CD4-positive, alpha-beta T cell treated with Interleukin-17A for 1 hour (primary cell): ENCODE measurements around the gene MUL1.

Experiments
- DNase-seq: peaks from one replicate; pipeline ENCODE4 v3.0.0-alpha.2; 2020

Gene MUL1

GRCh38 chr1:20484519-20485462 is 23.2 kb downstream of the MUL1 start:
- no peak for DNase-seq

DNA sequence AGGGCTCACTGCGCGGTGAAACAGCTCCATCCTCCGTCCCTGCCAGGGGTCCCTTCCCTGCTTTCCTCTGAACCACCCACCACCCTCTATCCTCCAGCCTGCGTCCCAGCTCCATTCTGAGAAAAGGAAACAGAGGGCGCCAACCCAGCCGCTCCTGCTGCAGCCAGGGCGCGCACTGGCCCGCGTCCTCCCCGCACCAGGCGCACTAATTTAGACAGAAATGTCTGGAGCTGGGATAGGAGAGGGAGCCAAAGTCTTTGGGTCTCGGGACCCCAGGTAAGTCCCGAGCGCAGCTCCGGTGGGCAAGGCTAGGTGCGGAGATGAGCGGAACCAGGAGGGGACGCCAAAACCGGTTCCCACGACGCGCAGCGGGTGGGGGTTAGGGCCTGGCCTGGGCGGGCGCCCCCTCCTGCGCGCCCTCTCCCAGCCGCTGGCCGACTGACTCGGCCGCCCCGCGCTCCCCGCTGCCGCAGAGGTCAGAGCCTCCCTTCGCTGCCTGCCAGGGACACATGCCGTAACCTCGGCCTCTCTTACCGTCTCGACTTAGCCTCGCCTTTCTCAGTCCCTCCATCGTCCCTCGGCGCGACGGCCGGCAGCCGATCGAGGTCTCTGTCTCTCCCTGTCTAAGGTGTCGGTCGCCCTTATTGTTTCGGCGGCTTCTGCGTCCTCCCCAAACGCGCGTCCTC is 24.0 kb downstream of the MUL1 start:
- no peak for DNase-seq

- no peak for DNase-seq
Observed at GRCh38 chr1:20483098-20483832, 24.7 kb downstream of the MUL1 start.

GRCh38 chr1:20481643-20482498 is 26.1 kb downstream of the MUL1 start:
- no peak for DNase-seq

GRCh38 chr1:20480951-20481617 is 26.9 kb downstream of the MUL1 start:
- no peak for DNase-seq

- no peak for DNase-seq
Observed at GRCh38 chr1:20480243-20480944, 27.6 kb downstream of the MUL1 start.

- DNase-seq: no peak
Observed at GRCh38 chr1:20479840-20480239, 28.1 kb downstream of the MUL1 start.

DNA sequence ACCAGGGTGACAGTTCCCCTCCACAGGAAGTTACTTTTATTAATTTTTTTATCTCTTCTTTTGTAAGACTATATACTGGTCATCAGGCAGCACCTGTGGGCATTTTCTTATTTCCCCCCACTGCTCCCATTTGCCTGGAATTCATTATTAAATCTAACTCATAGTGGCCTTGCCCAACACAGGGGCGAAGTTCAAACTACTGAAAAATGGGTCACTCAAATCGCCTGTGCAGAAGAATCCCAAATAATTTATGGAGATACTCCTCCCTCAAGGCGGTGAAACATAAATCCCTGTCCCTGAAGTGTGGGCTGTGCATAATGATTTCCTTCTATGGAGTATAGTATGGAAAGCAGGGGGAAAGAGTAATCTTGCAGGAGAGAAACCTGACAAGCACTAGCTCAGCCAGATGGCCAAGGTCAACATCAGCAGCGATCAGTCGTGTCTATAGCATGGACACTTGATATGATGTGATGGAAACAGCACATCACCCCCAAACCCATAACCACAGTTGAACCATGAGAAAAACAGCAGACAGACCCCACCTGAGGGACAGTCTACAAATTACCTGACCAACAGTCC is 29.8 kb downstream of the MUL1 start:
- DNase-seq: no peak

- DNase-seq: no peak
Observed at GRCh38 chr1:20477348-20478056, 30.4 kb downstream of the MUL1 start.

DNA sequence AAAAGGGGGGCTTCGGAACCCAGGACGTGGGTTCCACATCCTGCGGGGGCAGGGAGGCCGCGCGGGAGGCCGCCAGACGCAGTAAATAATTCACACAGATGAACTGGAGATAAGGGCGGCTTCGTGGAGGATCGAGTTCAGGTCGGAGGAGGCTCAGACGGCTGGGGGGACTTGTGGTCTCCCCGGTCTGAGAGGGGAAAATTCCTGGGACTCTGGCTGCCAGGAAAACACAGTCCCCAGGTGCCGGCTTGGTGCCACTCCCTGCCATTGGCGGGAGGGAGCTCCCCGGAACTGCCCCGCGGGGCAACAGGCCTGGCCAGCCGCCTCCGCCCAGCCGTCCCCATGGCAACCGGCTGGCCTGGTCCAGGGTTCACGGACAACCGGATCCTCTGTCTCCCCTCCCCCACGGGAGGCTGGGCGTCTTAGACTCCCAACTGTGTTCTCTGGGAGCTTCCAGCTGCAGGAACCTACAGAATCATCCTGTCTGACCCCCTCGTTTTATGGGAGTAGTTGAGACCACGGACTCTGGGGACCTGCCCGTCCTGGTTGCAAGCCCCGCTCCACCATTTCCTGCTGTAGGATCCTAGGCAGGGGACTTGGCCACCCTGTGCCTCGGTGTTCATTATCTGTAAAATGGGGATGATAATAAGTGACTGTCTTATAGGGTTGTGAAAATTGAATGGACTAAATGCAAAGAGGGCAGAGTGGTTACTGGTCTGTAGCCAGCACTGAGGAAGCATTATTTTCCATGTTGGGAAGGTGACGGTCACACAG is 31.5 kb downstream of the MUL1 start:
- no peak for DNase-seq

DNA sequence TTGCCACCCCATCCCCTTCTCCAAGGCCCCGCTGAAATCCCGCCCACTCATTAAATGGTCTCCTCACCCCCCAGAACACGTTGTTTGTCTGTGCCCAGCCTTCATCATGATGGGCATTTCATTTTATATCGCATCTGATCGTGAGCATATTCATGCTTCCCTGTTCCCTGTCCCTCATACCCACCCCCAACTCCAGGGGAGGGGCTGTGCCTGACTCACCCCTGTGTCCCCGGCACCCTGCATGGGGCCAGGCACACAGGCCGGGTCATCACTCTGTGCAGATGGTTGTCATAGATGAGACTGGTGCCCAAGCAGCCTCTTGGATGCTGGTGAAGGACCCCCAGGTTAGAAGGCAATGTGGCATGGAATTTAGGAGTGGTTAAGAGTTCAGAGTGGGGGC is 33.0 kb downstream of the MUL1 start:
- no peak for DNase-seq

DNA sequence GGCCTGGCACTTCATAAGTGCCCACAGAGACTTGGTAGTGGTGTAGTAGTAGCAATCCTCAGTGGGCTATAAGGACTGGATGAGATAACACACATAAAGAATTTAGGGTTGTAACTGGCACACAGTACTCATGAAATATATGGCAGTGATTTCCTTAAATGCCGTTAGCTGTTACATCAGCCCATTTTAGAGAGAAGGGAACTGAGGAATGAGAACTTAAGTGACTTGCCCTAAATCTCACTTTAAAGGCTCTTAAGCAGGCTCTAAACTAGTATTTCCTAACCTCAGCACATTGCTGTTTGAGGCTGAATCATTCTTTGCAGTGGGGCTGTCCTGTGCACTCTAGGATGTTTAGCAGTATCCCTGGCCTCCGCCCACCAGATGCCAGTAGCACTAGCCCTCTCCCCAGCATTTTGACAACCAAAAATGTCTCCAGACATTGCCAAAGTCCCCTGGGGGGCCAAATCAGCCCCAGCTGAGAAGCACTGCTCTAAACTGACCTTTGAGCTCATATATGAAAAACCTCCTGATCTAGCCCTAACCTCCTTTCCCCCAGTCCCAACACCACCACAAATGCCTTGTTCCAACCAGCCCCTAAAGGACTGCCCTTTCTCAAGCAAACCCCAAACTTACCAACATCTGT is 33.5 kb downstream of the MUL1 start:
- no peak for DNase-seq

DNA sequence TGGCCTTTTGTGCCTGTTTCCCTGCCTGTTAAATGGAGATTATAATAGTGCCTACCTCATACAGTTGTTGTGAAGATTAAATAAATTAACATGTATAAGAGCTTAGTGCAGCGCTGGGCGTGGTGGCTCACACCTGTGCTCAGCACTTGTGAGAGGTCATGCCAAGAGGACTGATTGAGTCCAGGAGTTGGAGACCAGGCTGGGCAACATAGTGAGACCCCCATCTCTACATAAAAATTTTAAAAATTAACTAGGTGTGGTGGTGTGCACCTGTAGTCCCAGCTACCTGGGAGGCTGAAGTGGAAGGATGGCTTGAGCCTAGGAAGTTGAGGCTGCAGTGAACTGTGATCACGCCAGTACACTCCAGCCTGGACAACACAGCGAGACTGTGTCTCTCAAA is 34.1 kb downstream of the MUL1 start:
- DNase-seq: no peak

DNA sequence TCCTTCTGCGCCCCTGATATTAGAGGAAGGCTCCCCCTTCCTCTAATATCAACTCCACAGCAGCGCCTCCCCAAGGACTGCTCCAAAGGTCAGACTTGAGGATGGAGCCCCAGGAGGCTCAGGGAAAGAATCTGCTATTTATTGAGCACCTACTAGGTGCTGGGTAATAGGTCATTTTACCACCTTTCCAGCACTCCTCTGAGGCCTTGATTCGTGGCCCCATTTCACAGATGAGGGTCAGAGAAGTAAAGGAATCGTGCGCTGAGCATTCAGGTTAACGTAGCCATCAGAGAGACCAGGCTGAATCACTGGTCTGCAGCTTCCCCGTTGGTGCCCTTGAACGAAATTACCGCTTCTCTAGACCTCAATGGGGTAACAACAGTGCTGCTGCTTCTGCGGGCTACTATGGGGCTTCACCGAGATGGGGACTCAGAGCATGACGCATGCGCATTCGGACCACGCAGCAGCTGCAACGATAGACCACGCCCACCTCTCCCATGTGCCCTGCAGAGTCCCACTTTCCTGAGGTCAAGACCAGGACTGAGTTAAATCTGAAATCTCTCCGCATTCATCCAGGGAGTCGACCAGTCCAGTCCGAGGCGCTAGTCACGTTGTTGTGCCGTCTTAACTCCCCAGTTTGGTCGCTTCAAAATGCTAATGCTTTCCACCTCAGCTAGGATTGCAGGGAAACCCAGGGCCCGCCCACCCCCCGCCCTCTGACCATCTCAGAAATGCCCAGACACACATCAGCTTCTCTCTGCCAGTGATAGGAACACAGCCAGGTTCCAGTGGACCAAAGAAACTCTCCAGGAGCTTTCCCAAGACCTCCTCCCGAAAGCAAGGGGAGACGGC is 34.9 kb downstream of the MUL1 start:
- DNase-seq: no peak

- no peak for DNase-seq
Observed at GRCh38 chr1:20472121-20472520, 35.8 kb downstream of the MUL1 start.

GRCh38 chr1:20470194-20470593 is 37.8 kb downstream of the MUL1 start:
- DNase-seq: no peak

DNA sequence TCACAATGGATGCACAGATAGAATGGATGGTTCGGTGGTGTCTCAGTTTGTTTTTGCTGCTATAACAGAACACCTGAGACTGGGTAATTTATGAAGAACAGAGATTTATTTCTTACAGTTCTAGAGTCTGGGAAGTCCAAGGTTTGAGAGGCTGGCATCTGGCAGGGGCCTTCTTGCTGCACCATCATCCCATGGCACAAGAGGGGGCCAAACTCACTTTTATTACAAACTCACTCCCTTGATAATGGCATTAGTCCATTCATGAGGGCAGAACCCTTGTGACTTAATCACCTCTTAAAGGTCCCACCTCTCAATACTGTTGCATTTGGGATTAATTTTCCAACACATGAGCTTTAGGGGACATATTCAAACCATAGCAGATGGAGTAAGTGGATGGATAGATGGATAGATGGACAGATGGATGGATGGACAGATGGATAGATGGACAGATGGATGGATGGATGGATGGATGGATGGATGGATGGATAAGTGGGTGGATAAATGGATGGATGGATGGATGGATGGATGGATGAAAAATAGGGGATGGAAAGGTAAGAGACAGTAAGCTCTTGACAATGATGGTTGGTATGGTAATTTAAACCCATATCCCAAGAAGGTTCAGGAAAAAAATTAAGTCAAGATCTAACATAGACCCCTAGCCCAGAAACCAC is 38.4 kb downstream of the MUL1 start:
- no peak for DNase-seq
